HEK293 (cell line): ENCODE data around the gene PRKCA.

Experiments
- CTCF ChIA-PET: fragments of 350-600 bp; formaldehyde crosslinking; extraction: SDS; loops from one replicate; lab custom pipeline; 2021; ENCODE audit warnings: antibody characterized with exemption; lab: Yijun Ruan, JAX
- POLR2A ChIA-PET: fragments of 300-600 bp; formaldehyde crosslinking; extraction: SDS; loops from one replicate; lab custom pipeline; 2020; ENCODE audit warnings: antibody characterized with exemption, inconsistent platforms; lab: Yijun Ruan, JAX
- H3K27ac ChIP-seq: fragments of 200-500 bp; sonication (Bioruptor generic); 2 replicates; pipeline ENCODE4 v1.5.1; 2014; ENCODE audit warnings: low read depth, low read length, control low read depth, inconsistent platforms; ENCODE audit errors: extremely low read depth
- H3K36me3 ChIP-seq, 2 experiments: fragments of 200-500 bp in 1 of 2; sonication (Bioruptor generic) in 1 of 2; 1 replicate in 1 of 2; 2 replicates in 1 of 2; pipeline ENCODE4 v1.5.1; 2014 to 2017; ENCODE audit warnings: inconsistent platforms in 2 of 2, low read length in 2 of 2; ENCODE audit not compliant: control insufficient read depth in 2 of 2, insufficient read depth in 1 of 2
- H3K4me1 ChIP-seq: fragments of 200-500 bp; sonication (Bioruptor generic); 2 replicates; pipeline ENCODE4 v1.5.1; 2014; ENCODE audit warnings: mild to moderate bottlenecking, low read length, inconsistent platforms; ENCODE audit not compliant: control insufficient read depth, insufficient read depth
- H3K4me3 ChIP-seq: 2 replicates; pipeline ENCODE4 v1.5.1; 2011; ENCODE audit warnings: low read depth, mild to moderate bottlenecking, control low read depth, low read length, moderate library complexity
- H3K9me3 ChIP-seq: fragments of 200-500 bp; sonication (Bioruptor generic); 2 replicates; pipeline ENCODE4 v1.5.1; 2014; ENCODE audit warnings: low read depth, low read length, inconsistent platforms; ENCODE audit not compliant: control insufficient read depth, insufficient read depth
- BCL11A ChIP-seq: fragments of 450-650 bp; formaldehyde crosslinking; IDR thresholded peaks from 2 replicates; pipeline ENCODE4 v1.5.1; 2016; ENCODE audit warnings: low read depth, missing biosample characterization, missing genetic modification characterization
- BCL11B ChIP-seq: fragments of 450-650 bp; formaldehyde crosslinking; IDR thresholded peaks from 2 replicates; pipeline ENCODE4 v1.5.1; 2016; ENCODE audit warnings: low read depth, missing biosample characterization, missing genetic modification characterization
- GLIS1 ChIP-seq: fragments of 450-650 bp; formaldehyde crosslinking; IDR thresholded peaks from 2 replicates; pipeline ENCODE4 v1.5.1; 2016; ENCODE audit warnings: missing biosample characterization, missing genetic modification characterization
- HIC1 ChIP-seq: fragments of 450-650 bp; formaldehyde crosslinking; IDR thresholded peaks from 2 replicates; pipeline ENCODE4 v1.5.1; 2016; ENCODE audit warnings: missing biosample characterization, missing genetic modification characterization
- IKZF3 ChIP-seq: fragments of 450-650 bp; IDR thresholded peaks from 2 replicates; pipeline ENCODE4 v1.5.0; 2018; ENCODE audit warnings: missing biosample characterization, mild to moderate bottlenecking, missing genetic modification characterization, moderate library complexity
- KLF17 ChIP-seq: fragments of 450-650 bp; formaldehyde crosslinking; IDR thresholded peaks from 2 replicates; pipeline ENCODE4 v1.5.1; 2016; ENCODE audit warnings: missing biosample characterization, missing genetic modification characterization
- MZF1 ChIP-seq: fragments of 450-650 bp; formaldehyde crosslinking; IDR thresholded peaks from 2 replicates; pipeline ENCODE4 v1.5.1; 2017; ENCODE audit warnings: missing biosample characterization, missing genetic modification characterization, borderline replicate concordance
- SP7 ChIP-seq: fragments of 450-650 bp; formaldehyde crosslinking; IDR thresholded peaks from 2 replicates; pipeline ENCODE4 v1.5.1; 2016; ENCODE audit warnings: missing biosample characterization, missing genetic modification characterization
- YY2 ChIP-seq: fragments of 450-650 bp; formaldehyde crosslinking; IDR thresholded peaks from 2 replicates; pipeline ENCODE4 v1.5.1; 2016; ENCODE audit warnings: missing biosample characterization, missing genetic modification characterization
- ZBTB1 ChIP-seq: fragments of 450-650 bp; formaldehyde crosslinking; IDR thresholded peaks from 2 replicates; pipeline ENCODE4 v1.5.1; 2016; ENCODE audit warnings: missing biosample characterization, missing genetic modification characterization
- ZBTB26 ChIP-seq: fragments of 450-650 bp; formaldehyde crosslinking; optimal IDR thresholded peaks from 2 replicates; pipeline ENCODE3; 2016; ENCODE audit warnings: missing biosample characterization, mild to moderate bottlenecking, missing genetic modification characterization
- ZBTB6 ChIP-seq: fragments of 450-650 bp; formaldehyde crosslinking; IDR thresholded peaks from 2 replicates; pipeline ENCODE4 v1.5.1; 2017; ENCODE audit warnings: missing biosample characterization, missing genetic modification characterization
- ZBTB7A ChIP-seq: fragments of 450-650 bp; formaldehyde crosslinking; IDR thresholded peaks from 2 replicates; pipeline ENCODE4 v1.5.1; 2016; ENCODE audit warnings: low read depth, missing biosample characterization, missing genetic modification characterization
- ZEB2 ChIP-seq: fragments of 450-650 bp; formaldehyde crosslinking; IDR thresholded peaks from 2 replicates; pipeline ENCODE4 v1.5.1; 2016; ENCODE audit warnings: missing biosample characterization, missing genetic modification characterization
- ZFHX2 ChIP-seq: fragments of 450-650 bp; formaldehyde crosslinking; conservative IDR thresholded peaks from 2 replicates; pipeline ENCODE4 v1.5.1; 2016; ENCODE audit warnings: missing biosample characterization, missing genetic modification characterization
- ZNF10 ChIP-seq: fragments of 450-650 bp; formaldehyde crosslinking; IDR thresholded peaks from 2 replicates; pipeline ENCODE4 v1.5.1; 2017; ENCODE audit warnings: missing biosample characterization, missing genetic modification characterization
- ZNF133 ChIP-seq: fragments of 450-650 bp; formaldehyde crosslinking; IDR thresholded peaks from 2 replicates; pipeline ENCODE4 v1.5.1; 2016; ENCODE audit warnings: missing biosample characterization, missing genetic modification characterization
- ZNF140 ChIP-seq: fragments of 450-650 bp; formaldehyde crosslinking; IDR thresholded peaks from 2 replicates; pipeline ENCODE4 v1.5.1; 2016; ENCODE audit warnings: missing biosample characterization, missing genetic modification characterization
- ZNF146 ChIP-seq: fragments of 450-650 bp; formaldehyde crosslinking; IDR thresholded peaks from 2 replicates; pipeline ENCODE4 v1.5.1; 2016; ENCODE audit warnings: missing biosample characterization, missing genetic modification characterization
- ZNF157 ChIP-seq: fragments of 450-650 bp; formaldehyde crosslinking; IDR thresholded peaks from 2 replicates; pipeline ENCODE4 v1.5.1; 2016; ENCODE audit warnings: missing biosample characterization, missing genetic modification characterization
- ZNF214 ChIP-seq: fragments of 450-650 bp; formaldehyde crosslinking; IDR thresholded peaks from 2 replicates; pipeline ENCODE4 v1.5.1; 2017; ENCODE audit warnings: missing biosample characterization, mild to moderate bottlenecking, missing genetic modification characterization, borderline replicate concordance
- ZNF24 ChIP-seq: fragments of 450-650 bp; formaldehyde crosslinking; IDR thresholded peaks from 2 replicates; pipeline ENCODE4 v1.5.1; 2016; ENCODE audit warnings: missing biosample characterization, missing genetic modification characterization
- ZNF311 ChIP-seq: fragments of 450-650 bp; formaldehyde crosslinking; IDR thresholded peaks from 2 replicates; pipeline ENCODE4 v1.5.1; 2017; ENCODE audit warnings: missing biosample characterization, missing genetic modification characterization, borderline replicate concordance
- ZNF354C ChIP-seq: fragments of 450-650 bp; formaldehyde crosslinking; IDR thresholded peaks from 2 replicates; pipeline ENCODE4 v1.5.1; 2016; ENCODE audit warnings: missing biosample characterization, missing genetic modification characterization, low read depth, borderline replicate concordance
- ZNF654 ChIP-seq: fragments of 450-650 bp; formaldehyde crosslinking; IDR thresholded peaks from 2 replicates; pipeline ENCODE4 v1.5.1; 2016; ENCODE audit warnings: low read depth, missing biosample characterization, missing genetic modification characterization
- ZSCAN4 ChIP-seq: fragments of 450-650 bp; formaldehyde crosslinking; IDR thresholded peaks from 2 replicates; pipeline ENCODE4 v1.5.1; 2017; ENCODE audit warnings: missing biosample characterization, missing genetic modification characterization

PRKCA gene

GRCh38 chr17:66610361-66611133 is 308.1 kb downstream of the PRKCA start:
- H3K36me3 ChIP-seq: no peaks in the 10 kb centered on the region
- CTCF ChIA-PET: interaction anchor here (0.6 kb wide), 1 partner anchor 162 kb away, joined by 4 read pairs; no protein-coding TSS in a partner anchor

GRCh38 chr17:66611397-66611796 is 309.0 kb downstream of the PRKCA start:
- CTCF ChIA-PET: no interaction called here
- H3K9me3 ChIP-seq: no peaks in the 10 kb centered on the region
- TF ChIP-seq ZNF157 (tag by site-specific recombination) (no peak), ZFHX2 (tag by site-specific recombination) (no peak), ZNF311 (tag by site-specific recombination) (no peak), KLF17 (tag by site-specific recombination) (no peak), ZNF140 (tag by site-specific recombination) (peak; percentile 40; the same call in 1 of the 2 replicates), HIC1 (no peak), IKZF3 (tag by site-specific recombination) (no peak), ZEB2 (tag by site-specific recombination) (no peak), MZF1 (tag by site-specific recombination) (no peak), SP7 (tag by site-specific recombination) (no peak), ZNF24 (tag by site-specific recombination) (no peak), ZNF10 (tag by site-specific recombination) (peak; percentile 86), YY2 (no peak), ZBTB7A (tag by site-specific recombination) (no peak), ZNF146 (tag by site-specific recombination) (0 out of 2 replicates have a peak, but pooled peaks have one; percentile 10), ZNF354C (tag by site-specific recombination) (no peak)
- no peak overlapping the region for H3K4me3 ChIP-seq
- H3K4me1 ChIP-seq: no peaks in the 10 kb centered on the region
- no peak overlapping the region for H3K27ac ChIP-seq
- POLR2A ChIA-PET: no interaction called here
- no peaks in the 10 kb centered on the region for H3K36me3 ChIP-seq

More at GRCh38 chr17:66610361-66611133, 308.1 kb downstream of the PRKCA start:
- TF ChIP-seq ZNF133 (tag by site-specific recombination): no peak
- TF ChIP-seq GLIS1 (tag by site-specific recombination): no peak
- no peak for TF ChIP-seq BCL11A (tag by site-specific recombination)
- no peak for TF ChIP-seq ZNF24 (tag by site-specific recombination)
- TF ChIP-seq ZSCAN4 (tag by site-specific recombination): no peak
- no peak for TF ChIP-seq BCL11B
- no peak for TF ChIP-seq ZNF157 (tag by site-specific recombination)
- TF ChIP-seq ZBTB1 (tag by site-specific recombination): no peak
- TF ChIP-seq ZEB2 (tag by site-specific recombination): no peak
- TF ChIP-seq ZBTB26 (tag by site-specific recombination): no peak
- TF ChIP-seq ZBTB6 (tag by site-specific recombination): no peak
- TF ChIP-seq ZNF654: no peak
- TF ChIP-seq ZNF214 (tag by site-specific recombination): no peak
- no peaks in the 10 kb centered on the region for H3K9me3 ChIP-seq
- H3K4me1 ChIP-seq: no peaks in the 10 kb centered on the region
- no peak overlapping the region for H3K4me3 ChIP-seq
- POLR2A ChIA-PET: no interaction called here
- H3K27ac ChIP-seq: no peak overlapping the region
